ENCODE data around the gene GPS2. TPM values are rescaled to one million over a fixed set of nuclear protein-coding genes. Genes with fewer than 3 reads are reported as not detected.

The GPS2 gene
- total RNA-seq, 1 experiment from 2014 or later = 135 TPM

DNA sequence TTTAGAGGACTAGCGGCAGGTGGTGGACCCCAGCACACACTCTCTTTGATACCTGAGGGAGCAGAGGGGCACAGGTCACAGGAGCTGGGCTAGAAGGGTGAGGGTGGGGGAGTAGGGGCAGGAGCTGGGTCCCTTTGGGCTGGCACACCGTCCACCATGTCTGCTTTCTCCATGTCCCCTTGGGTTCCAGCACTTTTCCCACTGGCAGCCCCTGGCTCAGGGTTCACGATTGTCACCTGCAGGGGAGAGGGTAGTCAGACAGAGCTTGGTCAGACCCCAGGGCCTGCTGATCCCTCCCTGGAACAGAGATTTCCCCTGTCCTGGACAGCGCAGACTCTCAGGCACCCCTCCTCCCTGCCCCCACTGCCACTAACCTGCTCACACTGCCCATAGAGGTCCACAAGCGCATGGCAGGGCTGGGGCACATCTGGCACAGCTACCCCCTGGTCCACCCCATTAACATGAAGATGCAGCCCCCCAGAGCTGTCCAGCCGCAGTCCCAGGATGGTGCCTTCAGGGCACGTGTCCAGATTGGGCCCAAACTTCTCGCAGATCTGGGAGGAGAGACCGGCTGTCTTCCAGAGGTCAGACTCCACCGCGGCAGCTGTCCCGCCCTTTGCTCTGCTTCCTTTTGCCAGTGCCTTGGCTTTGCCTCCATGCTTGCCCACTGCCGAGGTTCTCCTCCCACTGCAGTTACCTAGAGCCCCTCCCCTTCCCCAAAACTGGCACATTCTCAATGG, 3.1 kb upstream of the GPS2 start:
- DNase-seq (ENCODE audit: low read depth) = no peak

DNA sequence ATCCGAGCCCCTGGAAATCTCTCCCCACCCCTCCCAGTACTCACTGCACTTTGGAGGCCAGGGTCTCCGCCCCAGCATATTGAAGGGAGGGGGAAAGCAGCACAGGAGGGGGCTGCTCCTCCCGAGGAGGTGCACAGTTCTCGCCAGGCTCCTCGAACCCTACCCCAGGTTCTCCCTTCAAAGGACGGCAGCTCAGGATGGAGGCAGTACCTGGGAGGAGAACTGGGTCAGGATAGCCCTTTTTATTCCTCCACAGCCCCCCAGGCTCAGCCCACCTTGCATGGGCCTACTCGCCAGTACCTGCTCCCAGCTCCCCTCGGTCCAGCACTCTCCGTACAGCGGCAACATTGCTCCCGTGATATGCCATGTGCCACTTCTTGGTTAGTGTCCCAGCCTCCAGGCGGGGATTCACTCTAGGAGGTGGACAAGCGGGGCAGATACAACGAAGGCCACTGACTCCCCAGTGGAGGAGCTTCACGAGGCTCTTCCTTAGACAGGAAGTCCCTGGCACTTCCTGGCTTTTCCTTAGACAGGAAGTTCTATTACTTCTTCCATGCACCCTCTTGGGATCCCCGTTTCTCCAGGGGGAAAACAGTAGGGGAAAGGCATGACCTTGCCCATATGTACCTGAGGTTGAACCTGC, 2.1 kb upstream of the GPS2 start:
- no peak for DNase-seq (ENCODE audit: low read depth)

DNA sequence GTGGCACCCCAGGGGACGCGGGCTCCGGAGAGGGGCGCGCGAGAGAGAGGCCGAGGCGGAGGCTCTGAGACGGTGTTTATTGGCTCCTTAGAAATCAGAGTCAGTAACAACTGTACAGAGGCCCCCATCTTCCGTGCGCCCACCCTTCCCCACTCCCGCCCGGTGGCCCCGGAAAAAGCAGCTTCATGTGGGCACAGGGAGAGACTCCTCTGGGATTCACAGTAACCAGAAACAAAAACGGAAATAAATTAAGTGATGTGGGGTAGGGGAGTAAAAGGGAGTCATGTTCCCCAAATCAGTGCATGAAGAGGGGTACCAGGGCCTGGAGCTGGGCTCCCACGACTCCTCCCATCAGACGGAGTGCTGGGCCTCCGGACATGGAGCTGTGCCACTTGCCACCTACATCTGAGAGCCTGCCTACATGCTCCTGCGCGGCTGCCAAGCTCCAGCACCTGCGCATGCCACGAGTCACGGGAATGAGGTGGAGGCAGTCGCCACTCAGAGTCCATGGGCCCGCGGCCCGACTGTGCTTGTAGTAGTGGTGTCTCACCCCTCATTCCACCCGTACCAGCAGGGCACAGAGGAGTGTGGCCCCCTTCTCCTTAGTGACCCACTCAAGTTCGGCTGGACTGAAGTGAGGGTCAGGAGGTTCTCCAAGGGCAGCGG, 543 bp upstream of the GPS2 start:
- no peak for DNase-seq (ENCODE audit: low read depth)

DNA sequence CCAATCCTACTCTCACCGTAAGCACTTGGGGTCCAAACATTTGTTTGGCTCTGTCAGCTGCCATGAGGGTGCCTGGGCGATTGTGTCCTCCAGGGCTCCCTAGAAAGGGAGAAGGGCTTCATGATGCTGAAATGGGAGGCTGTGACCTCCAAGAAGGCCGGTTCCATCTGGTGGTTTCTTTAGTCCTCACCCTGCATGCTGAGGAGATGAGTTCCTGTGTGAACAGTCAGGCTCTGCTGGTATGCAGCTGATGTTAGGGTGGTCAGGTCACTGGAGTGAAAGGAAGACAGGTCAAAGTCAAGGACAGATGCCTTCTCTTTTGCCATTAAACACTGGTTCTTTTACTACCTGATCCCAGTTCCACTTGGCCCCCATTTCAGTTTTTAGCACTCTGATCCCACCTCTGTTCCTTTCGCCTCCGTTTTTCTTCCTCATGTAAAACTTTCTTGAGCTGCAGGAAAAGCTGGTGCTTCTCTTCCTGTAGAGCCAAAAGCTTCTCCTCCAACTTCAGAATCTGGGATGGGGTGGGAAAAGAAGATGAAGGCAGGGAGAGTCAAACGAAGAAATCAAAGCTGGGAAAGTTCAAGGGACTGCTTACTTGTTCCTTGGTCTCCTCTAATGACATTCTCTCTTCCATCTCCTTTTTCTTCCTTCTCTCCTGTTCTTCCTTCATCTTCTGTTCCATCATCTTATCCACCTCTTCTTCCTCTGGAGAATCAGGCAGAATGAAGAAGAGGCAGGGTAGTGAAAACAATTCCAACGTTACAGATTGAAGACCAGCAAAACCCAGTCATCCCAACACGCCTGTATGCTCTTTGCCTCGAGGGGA, 1.1 kb downstream of the GPS2 start:
- peak; percentile 45 for DNase-seq (ENCODE audit: low read depth)

DNA sequence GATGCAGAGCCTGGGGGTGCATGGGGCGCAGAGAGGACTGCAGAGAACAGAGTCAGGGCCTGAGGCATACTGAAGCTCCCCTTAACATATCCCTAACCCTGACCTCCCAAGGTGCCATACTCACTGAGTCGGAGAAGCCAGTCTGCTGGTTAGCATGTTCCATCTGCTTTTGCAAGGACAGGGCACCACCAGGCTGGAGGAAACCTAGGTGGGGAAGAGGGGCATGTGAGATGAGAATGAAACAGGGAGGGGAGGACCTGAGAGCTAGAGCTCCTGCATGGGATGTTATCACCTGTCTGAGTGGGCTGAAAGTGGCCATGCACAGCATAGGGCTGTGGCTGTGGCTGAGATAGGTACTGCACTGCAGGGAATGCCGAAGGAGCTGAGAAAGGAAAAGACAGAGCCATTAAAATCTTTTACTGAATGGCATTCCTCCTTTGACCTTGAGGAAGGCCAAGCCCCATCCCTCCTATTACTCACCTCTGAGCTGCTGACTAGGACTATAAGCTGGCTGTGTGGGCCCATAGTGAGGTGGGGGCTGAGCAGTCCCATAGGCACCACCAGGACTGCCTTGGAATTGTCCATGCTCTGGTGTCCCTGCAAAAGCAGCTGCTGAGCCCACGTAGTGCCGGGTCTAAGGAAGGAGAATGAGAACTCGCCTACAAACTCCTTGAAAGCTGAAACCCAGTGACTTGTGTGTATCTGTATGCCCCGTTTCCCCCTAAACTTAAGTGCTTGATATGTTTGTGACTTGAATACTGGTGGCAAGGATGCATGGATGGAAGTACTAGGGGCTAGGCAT, 1.9 kb downstream of the GPS2 start:
- peak; percentile 58 for DNase-seq (ENCODE audit: low read depth)

DNA sequence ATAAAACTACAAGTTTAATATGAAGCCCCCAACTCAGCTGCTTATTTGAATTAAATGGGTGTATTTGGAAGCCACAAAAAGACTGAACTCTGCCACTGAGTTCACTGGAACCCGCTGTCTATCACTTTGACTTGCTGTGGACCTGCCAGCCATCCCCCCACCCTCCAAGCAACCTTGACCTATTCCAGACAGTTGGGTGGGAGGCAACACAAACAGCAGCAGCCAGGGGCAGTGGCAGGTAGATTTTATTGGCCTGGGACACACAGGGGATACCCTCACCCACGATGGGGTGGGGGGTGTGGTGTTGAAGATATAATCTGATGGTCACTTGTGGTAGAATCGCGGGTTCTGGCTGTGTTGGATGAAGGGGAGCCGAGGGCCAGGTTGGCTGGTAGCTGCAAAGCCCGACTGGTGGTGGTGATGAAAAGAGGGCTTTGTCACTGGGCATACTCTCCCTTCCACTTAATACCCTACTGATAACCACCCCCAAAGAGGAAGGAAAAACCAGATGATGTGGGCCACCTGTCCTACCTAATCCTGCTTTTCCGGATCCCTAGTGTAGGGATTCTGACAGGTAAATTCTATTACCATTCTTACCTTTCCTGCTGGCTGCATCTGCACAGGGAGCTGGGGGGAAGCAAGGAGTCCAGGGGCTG, 2.6 kb downstream of the GPS2 start:
- DNase-seq (ENCODE audit: low read depth) = no peak

DNA sequence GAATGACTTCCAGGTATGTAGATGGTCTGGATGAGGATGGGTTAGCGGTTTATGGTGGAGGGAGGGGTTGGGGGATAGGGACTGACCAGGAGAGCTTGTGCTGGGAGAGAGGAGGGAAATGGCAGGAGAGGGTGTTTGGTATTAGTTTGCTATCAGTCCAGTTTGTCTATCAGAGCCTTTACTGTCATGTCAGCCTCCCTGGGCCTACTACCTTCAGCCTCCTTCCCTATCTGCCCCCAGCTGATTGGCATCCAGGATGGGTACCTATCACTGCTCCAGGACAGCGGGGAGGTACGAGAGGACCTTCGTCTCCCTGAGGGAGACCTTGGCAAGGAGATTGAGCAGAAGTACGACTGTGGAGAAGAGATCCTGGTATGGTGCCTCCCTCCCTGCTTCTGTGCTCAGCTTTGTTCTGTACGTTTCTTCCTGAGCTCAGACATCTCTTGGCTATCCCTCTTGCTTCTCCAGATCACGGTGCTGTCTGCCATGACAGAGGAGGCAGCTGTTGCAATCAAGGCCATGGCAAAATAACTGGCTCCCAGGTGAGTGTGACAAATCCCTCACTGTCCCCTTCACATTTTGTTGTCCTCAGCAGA, 4.0 kb downstream of the GPS2 start:
- DNase-seq (ENCODE audit: low read depth) = no peak

DNA sequence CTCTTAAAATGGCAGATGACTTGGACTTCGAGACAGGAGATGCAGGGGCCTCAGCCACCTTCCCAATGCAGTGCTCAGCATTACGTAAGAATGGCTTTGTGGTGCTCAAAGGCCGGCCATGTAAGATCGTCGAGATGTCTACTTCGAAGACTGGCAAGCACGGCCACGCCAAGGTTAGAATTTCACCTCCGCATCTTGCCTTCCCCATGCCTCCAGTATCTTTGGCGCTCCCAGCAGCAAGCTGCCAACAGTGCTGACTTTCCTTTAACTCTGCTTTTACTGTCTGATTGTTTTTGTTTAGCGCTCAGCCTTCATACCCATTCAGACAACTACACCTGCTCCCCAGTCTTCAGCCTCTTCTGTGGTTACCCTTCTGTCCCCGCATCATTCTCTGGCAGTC, 5.5 kb downstream of the GPS2 start:
- no peak for DNase-seq (ENCODE audit: low read depth)

DNA sequence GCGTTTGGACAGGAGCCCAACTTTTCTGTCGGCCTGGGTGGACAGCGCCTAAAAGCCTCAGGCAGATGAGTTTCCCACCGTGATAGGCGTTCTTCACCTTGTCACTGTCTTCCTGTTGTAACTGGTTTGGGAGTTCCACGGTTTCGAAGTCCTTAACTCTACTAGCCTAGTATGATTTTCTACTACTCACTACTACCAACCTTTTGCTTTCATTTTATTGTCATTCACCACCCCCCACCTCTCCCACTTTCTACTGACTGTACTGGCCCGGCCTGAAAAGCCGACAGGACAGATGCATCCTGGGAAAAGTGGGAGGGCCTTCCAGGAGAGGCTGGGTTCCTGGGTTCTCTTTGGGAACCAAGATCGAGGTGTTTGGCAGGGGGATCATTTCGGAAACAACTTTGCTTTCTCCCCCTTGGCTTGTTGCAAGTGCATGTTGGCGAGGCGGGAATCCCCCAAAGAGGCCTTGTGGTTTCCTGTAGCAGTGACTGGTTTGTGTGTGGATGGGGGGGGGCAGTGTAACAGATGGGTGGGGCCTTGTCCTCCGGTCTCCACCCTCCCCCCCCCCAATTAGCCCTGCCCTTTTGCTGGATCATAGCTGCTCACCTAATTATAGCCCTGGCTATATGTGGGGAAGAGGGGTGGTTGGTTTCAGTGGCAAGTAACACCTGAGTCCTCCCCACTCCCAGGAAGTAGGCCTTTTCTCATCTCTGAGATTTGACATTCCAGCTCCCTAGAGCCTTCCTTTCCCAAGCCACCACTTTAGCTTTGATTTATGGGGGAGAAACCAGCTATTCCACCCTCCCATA, 6.3 kb downstream of the GPS2 start:
- peak; percentile 82 for DNase-seq (ENCODE audit: low read depth)

DNA sequence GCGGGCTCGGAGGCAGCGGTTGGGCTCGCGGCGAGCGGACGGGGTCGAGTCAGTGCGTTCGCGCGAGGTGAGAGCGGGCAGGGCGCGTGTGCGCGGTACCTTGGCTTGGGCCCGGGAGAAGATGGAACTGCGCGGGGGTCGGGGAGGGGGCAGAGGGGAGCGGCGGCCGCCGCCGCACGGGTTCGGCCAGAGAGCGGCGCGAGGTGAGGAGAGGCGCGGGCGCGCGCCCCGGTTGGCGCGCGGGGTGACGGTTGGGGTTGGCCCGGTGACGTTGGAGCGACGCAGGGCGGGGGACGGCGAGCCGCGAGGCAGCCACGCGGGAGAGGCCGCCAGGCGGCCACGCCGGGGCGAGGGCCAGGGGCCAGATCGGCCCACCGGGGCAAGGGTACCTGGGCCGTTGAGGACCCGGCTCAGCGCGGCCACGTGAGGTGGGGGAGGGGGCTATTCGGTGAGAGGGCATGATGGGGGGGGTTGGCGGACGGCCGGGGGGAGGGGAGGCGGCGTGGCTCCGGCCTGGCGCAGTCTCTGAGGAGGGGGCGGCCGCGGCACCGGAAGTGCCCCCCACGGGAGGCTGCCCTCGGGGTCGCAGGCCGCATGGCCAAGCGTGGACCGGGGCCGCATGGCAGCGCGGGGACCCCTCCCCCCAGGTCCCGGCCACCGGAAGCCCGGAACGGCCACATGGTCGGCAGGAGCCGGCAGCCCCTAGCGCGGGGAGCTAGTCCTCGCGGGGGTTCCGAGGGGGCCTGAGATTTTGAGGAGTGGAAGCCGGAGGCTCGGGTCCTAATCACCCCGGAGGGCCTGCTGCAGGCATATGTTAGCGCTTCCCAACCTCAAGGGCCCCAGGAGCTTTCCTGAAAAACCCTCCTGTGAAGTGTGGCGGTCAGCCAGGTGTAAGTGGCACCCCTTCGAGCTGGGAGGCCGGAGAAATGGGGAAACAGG, 7.2 kb downstream of the GPS2 start:
- peak; percentile 23 for DNase-seq (ENCODE audit: low read depth)

DNA sequence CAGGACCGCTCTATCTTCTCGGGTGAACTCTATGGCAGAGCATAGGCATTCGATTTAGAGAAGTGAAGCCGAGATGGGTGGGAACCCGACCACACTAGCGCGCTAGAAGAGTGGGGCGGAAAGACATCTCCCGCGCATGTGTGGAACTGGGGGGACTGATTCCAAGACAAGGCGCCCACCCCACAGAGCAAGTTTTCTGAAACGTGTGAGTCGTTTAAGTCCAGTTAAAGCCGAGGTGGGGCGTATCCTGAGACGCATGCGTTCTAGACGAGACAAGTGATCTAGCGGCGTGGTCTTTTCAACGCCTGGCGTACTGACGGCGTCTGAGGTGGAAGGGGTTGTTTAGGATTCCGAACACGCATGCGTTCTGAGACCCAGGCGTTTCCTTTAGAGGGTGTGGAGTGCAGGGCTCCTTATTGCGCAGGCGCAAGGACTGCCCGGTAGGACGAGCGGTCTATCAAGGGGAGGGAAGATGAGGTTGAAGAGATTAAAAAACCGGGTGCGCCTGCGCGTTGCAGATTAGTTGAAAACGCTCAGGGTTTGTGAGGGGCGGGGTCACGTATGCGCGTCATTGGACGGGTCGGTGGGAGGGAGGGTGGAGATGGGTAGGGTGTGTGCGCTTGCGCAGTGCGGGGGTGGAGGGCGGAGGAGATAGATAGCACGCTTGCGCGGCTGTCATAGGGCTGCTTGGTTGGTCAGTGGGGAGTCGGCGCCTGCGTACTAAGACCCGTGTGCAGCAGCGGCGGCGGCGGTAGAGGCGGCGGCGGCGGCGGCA, 8.1 kb downstream of the GPS2 start, which contains the start of gene EIF5A:
TSS of gene EIF5A (plus strand) at position 718 of the 775 bp plus-strand sequence. CDS start 2,008 bp downstream, outside the sequence.
- DNase-seq (ENCODE audit: low read depth) = peak; percentile 99

DNA sequence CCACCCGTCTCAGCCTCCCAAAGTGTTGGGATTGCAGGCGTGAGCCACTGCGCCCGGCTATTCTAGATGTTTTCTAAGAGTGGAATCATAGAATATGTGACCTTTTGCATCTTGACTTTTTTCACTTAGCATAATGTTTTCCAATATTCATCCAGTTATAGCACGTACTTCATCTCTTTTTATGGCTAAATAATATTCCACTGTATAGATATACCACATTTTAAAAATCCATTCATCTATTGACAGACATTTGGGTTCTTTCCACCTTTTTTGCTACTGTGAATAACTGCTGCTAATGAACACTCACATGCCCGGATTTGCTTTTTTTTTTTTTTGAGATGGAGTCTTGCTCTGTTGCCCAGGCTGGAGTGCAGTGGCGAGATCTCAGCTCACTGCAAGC, 11.0 kb downstream of the GPS2 start:
- no peak for DNase-seq (ENCODE audit: low read depth)

DNA sequence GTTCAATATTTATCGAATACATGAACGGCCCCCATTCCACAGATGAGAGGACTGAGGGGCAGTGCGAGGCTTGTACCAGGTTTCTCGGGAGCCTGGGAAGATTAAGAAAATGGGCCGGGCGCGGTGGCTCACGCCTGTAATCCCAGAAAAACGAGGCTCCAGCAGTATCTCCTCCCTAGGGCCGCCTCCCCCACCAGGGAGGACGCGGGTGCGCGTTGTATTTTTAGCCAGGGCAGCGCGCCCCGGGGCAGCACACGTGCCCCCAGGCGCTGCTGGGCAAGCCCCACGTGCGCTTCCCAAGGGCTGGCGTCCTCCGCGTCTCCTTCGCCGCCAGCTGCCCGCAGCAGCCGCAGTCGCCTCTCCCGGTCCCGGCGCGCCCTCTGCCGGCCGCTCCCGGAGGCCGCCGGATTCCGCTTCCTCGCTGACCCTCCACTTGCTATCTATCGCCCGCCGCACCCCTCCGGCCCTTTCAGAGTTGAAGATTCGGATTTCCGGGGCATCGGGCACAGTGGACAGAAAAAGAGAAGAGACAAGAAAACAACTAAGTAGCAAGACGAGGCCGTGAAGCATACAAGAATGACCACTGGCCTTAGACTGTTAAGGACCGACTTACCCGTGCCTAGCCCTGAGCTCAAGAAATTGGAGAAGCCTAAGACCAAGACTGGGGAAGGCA, 18.8 kb downstream of the GPS2 start:
- DNase-seq (ENCODE audit: low read depth) = peak; percentile 82

DNA sequence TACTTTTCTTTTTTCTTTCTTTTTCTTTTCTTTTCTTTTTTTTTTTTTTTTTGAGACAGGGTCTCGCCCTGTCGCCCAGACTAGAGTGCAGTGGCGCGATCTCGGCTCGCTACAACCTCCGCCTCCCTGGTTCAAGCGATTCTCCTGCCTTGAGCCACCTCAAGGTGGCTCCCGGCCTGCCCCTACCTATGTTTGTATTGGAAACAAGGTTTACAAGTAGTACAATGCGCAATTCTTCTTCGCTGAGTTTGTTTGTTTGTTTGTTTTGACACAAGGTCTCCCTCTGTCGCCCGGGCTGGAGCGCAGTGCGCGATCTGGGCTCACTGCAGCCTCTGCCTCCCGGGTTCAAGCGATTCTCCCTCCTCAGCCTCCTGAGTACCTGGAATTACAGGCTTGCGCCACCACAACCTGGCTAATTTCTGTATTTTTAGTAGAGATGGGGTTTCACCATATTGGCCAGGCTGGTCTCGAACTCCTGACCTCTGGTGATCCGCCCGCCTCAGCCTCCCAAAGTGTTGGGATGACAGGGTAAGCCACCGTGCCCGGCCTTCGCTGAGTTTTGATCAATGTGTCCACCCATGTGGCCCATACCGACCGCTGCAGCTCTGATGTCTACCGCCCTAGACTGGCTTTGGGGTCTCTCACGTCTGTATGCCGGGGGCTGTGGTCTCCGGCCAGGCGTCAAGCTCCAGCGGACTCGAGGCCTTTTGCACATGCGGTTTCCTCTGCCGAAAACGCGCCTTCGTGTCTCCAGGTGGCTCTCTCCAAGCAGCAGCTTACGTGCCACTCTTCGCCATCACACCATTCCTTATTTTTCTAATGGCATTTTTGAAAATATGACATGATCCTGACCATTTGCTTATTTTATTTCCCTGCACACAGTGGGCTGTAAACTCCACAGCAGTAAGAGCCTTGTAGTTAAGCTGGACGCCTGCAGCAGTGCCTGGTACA, 19.7 kb downstream of the GPS2 start:
- DNase-seq (ENCODE audit: low read depth) = no peak

DNA sequence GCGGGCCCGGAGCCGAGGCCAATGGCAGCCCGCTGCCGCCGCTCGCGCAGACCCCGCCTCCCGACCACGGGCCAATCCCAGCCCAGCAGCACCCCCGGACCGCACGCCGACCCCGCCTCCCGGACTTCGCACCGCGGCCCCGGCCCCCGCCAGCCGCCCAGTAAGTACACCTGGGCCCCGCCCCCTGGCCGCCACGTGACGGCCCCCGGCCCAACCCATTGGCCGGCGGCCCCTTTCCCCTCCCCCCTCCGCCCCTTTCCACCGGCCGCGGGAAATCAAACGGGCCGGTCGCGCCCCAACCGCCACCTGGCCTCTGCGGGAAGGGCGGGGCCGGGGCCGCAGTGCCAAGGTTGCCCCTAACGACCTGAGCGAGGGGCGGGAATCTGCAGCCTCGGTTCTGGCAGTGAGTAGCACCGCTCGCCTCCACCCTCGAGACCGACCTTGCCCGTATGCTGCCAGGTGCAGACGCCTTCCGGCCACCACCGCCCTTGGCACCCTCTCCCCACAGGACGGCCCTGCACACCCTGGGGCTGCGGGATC, 20.5 kb downstream of the GPS2 start, which contains the start of gene YBX2:
TSS of gene YBX2 (minus strand) at position 26 of the 540 bp plus-strand sequence. CDS start 139 bp downstream, outside the sequence.
- no peak for DNase-seq (ENCODE audit: low read depth)
